HepG2 (cell line): ENCODE results near the gene USP36. TPM values are rescaled to one million over a fixed set of nuclear protein-coding genes. Genes with fewer than 3 reads are reported as not detected.
A peak's percentile ranks its signal among the peaks of the same experiment; 100 is the strongest.

Experiments
- ATAC-seq: fragments of 200-7000 bp; cut with Tn5 transposase; 3 replicates; pipeline ENCODE4 v1.9.1; 2020; ENCODE audit warnings: mild to moderate bottlenecking, moderate library complexity
- BruUV-seq: library from RNA; stranded (reverse); fragments of 400-500 nt; replicated peaks from 2 replicates; lab custom pipeline; 2021; lab: Mats Ljungman, UMichigan
- CTCF ChIA-PET: fragments of 300-600 bp; formaldehyde crosslinking; extraction: SDS; loops from one replicate; lab custom pipeline; 2021; ENCODE audit warnings: low total read pairs, inconsistent platforms, low intra/inter-chr PET ratio; lab: Yijun Ruan, JAX
- POLR2A ChIA-PET: fragments of 350-600 bp; sonication (Branson Sonifier 250); formaldehyde crosslinking; loops from one replicate; lab custom pipeline; 2020; ENCODE audit warnings: antibody characterized with exemption, inconsistent platforms; lab: Yijun Ruan, JAX
- DNase-seq: peaks from one replicate; pipeline ENCODE4 v3.0.0-alpha.2; 2015; ENCODE audit warnings: low spot score
- FAIRE-seq: peaks from 3 replicates; lab custom pipeline; 2011; peaks lifted over from hg19 to GRCh38; lab: Jason Lieb, UNC
- H2AFZ ChIP-seq: one replicate; pipeline ENCODE4 v1.6.1; 2011; ENCODE audit warnings: low read length, inconsistent platforms
- H3K27ac ChIP-seq: fragments of 300-600 bp; 3 replicates; pipeline ENCODE4 v1.8.0; 2011; ENCODE audit warnings: mixed run types, mild to moderate bottlenecking, mixed read lengths, low read length, inconsistent platforms; ENCODE audit not compliant: insufficient read depth; ENCODE audit errors: extremely low read length
- H3K27me3 ChIP-seq, 2 experiments: fragments of 200-600 bp in 1 of 2; 2 replicates in 1 of 2; 3 replicates in 1 of 2; pipeline versions ENCODE4 v1.6.0 to v1.8.0; 2011; ENCODE audit warnings: low read length in 2 of 2, mild to moderate bottlenecking in 2 of 2, moderate library complexity in 2 of 2, inconsistent platforms in 1 of 2; ENCODE audit not compliant: insufficient read depth in 2 of 2, control insufficient read depth in 1 of 2
- H3K36me3 ChIP-seq, 2 experiments: fragments of 200-600 bp in 1 of 2; replicated peaks in 1 of 2; 2 replicates in 1 of 2; 3 replicates in 1 of 2; pipeline versions ENCODE4 v1.5.1 to v1.8.0; 2011; ENCODE audit warnings: low read length in 2 of 2, inconsistent platforms in 1 of 2; ENCODE audit not compliant: insufficient read depth in 2 of 2, control insufficient read depth in 1 of 2
- H3K4me1 ChIP-seq: 2 replicates; pipeline ENCODE4 v1.5.1; 2012; ENCODE audit warnings: low read length, inconsistent platforms; ENCODE audit not compliant: insufficient read depth
- H3K4me2 ChIP-seq: 2 replicates; pipeline ENCODE4 v1.6.0; 2011; ENCODE audit warnings: low read depth, low read length, inconsistent platforms
- H3K4me3 ChIP-seq, 3 experiments: fragments of 200-600 bp in 1 of 3; sonication (generic), shearing (Covaris generic) in 1 of 3; replicated peaks in 1 of 3; 2 replicates each; pipeline ENCODE4 v1.5.1; 2011 to 2016; ENCODE audit warnings: low read length in 3 of 3, inconsistent platforms in 2 of 3, low read depth in 2 of 3, mild to moderate bottlenecking in 2 of 3, control low read depth in 1 of 3, mixed read lengths in 1 of 3; ENCODE audit not compliant: insufficient read depth in 1 of 3
- H3K79me2 ChIP-seq: one replicate; pipeline ENCODE4 v1.6.1; 2011; ENCODE audit warnings: low read length, inconsistent platforms; ENCODE audit not compliant: insufficient read depth
- H3K9ac ChIP-seq: 2 replicates; pipeline ENCODE4 v1.6.0; 2011; ENCODE audit warnings: mild to moderate bottlenecking, low read depth, low read length, inconsistent platforms; ENCODE audit not compliant: insufficient read depth
- H3K9me3 ChIP-seq: 2 replicates; pipeline ENCODE4 v1.5.1; 2012; ENCODE audit warnings: mild to moderate bottlenecking, low read length
- H4K20me1 ChIP-seq: 2 replicates; pipeline ENCODE4 v1.6.0; 2011; ENCODE audit warnings: inconsistent platforms, mild to moderate bottlenecking, low read length, moderate library complexity; ENCODE audit not compliant: insufficient read depth
- ARID2 ChIP-seq: sonication (generic); formaldehyde crosslinking; IDR thresholded peaks from 2 replicates; pipeline ENCODE4 v1.8.1; 2022; ENCODE audit warnings: mild to moderate bottlenecking, missing genetic modification reagents, borderline replicate concordance
- CENPT ChIP-seq: sonication (generic); formaldehyde crosslinking; IDR thresholded peaks from 2 replicates; pipeline ENCODE4 v1.8.0; 2022; ENCODE audit warnings: low read depth, mild to moderate bottlenecking, moderate library complexity, missing genetic modification reagents
- HNRNPL ChIP-seq: fragments of 200-400 bp; formaldehyde crosslinking; IDR thresholded peaks from 2 replicates; pipeline ENCODE4 v1.6.1; 2017; ENCODE audit warnings: mild to moderate bottlenecking, low read depth, low read length
- RNF2 ChIP-seq: fragments of 450-650 bp; conservative IDR thresholded peaks from 2 replicates; pipeline ENCODE4 v1.6.1; 2016; ENCODE audit warnings: low read depth
- ZFP1 ChIP-seq: IDR thresholded peaks from 2 replicates; pipeline ENCODE4 v1.6.1; 2016
- ZNF446 ChIP-seq: sonication (generic); formaldehyde crosslinking; IDR thresholded peaks from 2 replicates; pipeline ENCODE4 v1.5.0; 2020; ENCODE audit warnings: mild to moderate bottlenecking, missing genetic modification reagents
- WGBS: methylation state at CpG from one replicate; pipeline ENCODE4 v1.1.6; 2017; ENCODE audit warnings: low lambda C conversion rate; 5-methylcytosine and 5-hydroxymethylcytosine counted together
- in situ Hi-C: cut with HindIII; loops from 2 replicates; pipeline ENCODE4 v1.10.0; 2017; ENCODE audit warnings: low pct_unique_long_range_greater_than_20kb; ENCODE audit not compliant: extremely low pct_ligation_motif_present
- intact Hi-C: fragments of 100-400 bp; cut with micrococcal nuclease; formaldehyde crosslinking; loops from one replicate; pipeline ENCODE4 v1.10.0; 2022; ENCODE audit not compliant: unreplicated experiment
- polyA plus RNA-seq, 8 experiments: library from polyadenylated mRNA; depleted of rRNA in 3 of 8; stranded (reverse) in 7 of 8; unstranded in 1 of 8; fragments of >200 nt; fragmentation: Illumina TruSeq in 4 of 8; extraction: Trizol in 4 of 8; gene quantifications; 2 replicates each; pipeline versions ENCODE4 v1.2.1 to v1.2.3, GENCODE V29; 2011 to 2016; ENCODE audit warnings: low read depth in 4 of 8, missing spikeins in 1 of 8, mixed read lengths in 1 of 8; ENCODE audit not compliant: insufficient read depth in 1 of 8
- total RNA-seq, 5 experiments: library from RNA; depleted of rRNA; stranded (reverse); fragments of >200 nt; fragmentation: Illumina TruSeq; extraction: Trizol; gene quantifications; 2 replicates each; pipeline ENCODE4 v1.2.3, GENCODE V29; 2016; ENCODE audit warnings: low read depth in 1 of 5

USP36 gene
- total and polyA plus RNA-seq, 2 of the 13 experiments (the other 11 are each of a cell fraction or from before 2014, with no cell fraction given) = 29.6 to 45.9 TPM

- TF ChIP-seq HNRNPL (0 out of 2 replicates have a peak, but pooled peaks have one; percentile 67), CENPT (CRISPR knock-in tag) (no peak), ZNF446 (CRISPR knock-in tag) (no peak), ARID2 (CRISPR knock-in tag) (no peak), RNF2 (no peak), ZFP1 (CRISPR knock-in tag) (no peak)
- TF ChIP-seq, all 625 proteins: peak for 1
- Histone ChIP-seq H2AFZ (no peak overlapping the region), H3K27me3 (no peaks in the 10 kb centered on the region; a peak in 1 of 5 replicates), H3K4me3 (peak overlapping the region in 1 of 3 experiments; percentile 28; a peak in 1 of 6 replicates), H3K4me1 (peaks cover 37% of the 10 kb centered on the region), H3K27ac (no peak overlapping the region), H3K9ac (no peak overlapping the region; the same call in 1 of the 2 replicates), H3K79me2 (peaks cover 9% of the 10 kb centered on the region), H3K4me2 (peak overlapping the region; percentile 24; the same call in 1 of the 2 replicates), H4K20me1 (peaks cover 4% of the 10 kb centered on the region; the same call in 1 of the 2 replicates), H3K9me3 (no peaks in the 10 kb centered on the region), H3K36me3 (no peaks in the 10 kb centered on the region)
- POLR2A ChIA-PET = interaction anchor here (1.8 kb wide), 1 partner anchor 118 kb away, joined by 4 read pairs; no protein-coding TSS in a partner anchor
- CTCF ChIA-PET = interaction anchor here (2.1 kb wide), 1 partner anchor 127 kb away, joined by 5 read pairs; no protein-coding TSS in a partner anchor
- 38% methylated on average over 9 of the region's 9 CpGs for WGBS
- ATAC-seq (no peak), FAIRE-seq (no peak), DNase-seq (no peak)
- in situ Hi-C loops (no loop called here), intact Hi-C loops (loop anchor here (5.0 kb wide), 1 partner anchor 702 kb away; no protein-coding TSS in a partner anchor)
- BruUV-seq = no TSS peak
Observed at GRCh38 chr17:78844301-78845005, 3.8 kb upstream of the USP36 start.
